Measurements from ENCODE around the gene TGM3.

DNA sequence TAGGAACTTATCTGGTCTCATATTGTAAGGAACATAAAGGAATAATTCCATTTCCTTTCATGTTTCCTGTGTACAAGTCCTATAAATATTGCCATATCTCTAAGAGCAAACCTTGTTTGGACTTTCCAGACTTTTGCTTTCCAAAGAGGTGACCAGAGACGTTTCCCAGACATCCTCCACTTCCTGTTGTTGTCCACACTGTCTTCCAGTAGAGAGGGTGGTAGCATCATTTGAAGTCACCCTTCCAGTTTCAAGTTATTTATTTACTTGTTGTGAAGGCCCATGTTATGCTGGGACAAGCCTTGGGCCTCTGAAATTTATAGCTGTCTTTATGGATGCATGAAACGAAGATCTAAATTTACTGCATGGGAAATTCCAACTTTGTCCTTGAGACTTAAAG, 10.6 kb upstream of the TGM3 start:
- TF ChIP-seq, protein P1, sequence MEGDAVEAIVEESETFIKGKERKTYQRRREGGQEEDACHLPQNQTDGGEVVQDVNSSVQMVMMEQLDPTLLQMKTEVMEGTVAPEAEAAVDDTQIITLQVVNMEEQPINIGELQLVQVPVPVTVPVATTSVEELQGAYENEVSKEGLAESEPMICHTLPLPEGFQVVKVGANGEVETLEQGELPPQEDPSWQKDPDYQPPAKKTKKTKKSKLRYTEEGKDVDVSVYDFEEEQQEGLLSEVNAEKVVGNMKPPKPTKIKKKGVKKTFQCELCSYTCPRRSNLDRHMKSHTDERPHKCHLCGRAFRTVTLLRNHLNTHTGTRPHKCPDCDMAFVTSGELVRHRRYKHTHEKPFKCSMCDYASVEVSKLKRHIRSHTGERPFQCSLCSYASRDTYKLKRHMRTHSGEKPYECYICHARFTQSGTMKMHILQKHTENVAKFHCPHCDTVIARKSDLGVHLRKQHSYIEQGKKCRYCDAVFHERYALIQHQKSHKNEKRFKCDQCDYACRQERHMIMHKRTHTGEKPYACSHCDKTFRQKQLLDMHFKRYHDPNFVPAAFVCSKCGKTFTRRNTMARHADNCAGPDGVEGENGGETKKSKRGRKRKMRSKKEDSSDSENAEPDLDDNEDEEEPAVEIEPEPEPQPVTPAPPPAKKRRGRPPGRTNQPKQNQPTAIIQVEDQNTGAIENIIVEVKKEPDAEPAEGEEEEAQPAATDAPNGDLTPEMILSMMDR (IDR thresholded peaks at IDR 0.05) = no peak
- TF ChIP-seq POLR2A (IDR thresholded peaks at IDR 0.05) = no peak

Measured in lower leg skin (tissue), 3 donors.